ENCODE measurements around the gene PROK2. TPM values are rescaled to one million over a fixed set of nuclear protein-coding genes. Genes with fewer than 3 reads are reported as not detected.

The PROK2 gene
- total and polyA plus RNA-seq, 8 donors, result 0.58 to 5.7 (median 1.1) TPM; not detected in 5

DNA sequence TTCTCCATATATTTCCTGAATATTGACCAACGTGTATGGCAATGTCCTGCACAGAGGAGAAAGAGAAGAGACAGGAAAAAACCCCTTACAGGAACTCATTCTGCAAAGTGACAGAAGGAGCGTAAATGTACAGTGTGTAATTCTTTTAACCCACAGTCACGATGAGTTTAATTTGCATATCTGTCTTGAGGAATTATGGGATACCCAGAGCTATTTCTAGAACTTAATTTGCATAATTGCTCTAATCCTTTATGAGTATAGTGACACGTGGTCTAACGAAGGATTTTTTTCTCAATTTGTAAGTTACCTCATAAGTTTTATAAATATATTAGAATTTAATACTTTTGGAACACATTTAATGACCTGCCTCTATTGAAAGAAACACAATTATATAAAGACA is 21.5 kb downstream of the PROK2 start:
- Histone ChIP-seq H3K9me3 (no peaks in the 10 kb centered on the region), H3K36me3 (no peaks in the 10 kb centered on the region), H3K4me1 (no peaks in the 10 kb centered on the region), H3K27me3 (peaks cover 0 to 18% (median 0%) of the 10 kb centered on the region in 3 donors), H3K4me3 (no peak overlapping the region), H3K27ac (no peak overlapping the region)
- no peak for TF ChIP-seq POLR2AphosphoS5 (IDR thresholded peaks at IDR 0.05)
- no peak for TF ChIP-seq EP300 (IDR thresholded peaks at IDR 0.05)
- TF ChIP-seq, protein P1, sequence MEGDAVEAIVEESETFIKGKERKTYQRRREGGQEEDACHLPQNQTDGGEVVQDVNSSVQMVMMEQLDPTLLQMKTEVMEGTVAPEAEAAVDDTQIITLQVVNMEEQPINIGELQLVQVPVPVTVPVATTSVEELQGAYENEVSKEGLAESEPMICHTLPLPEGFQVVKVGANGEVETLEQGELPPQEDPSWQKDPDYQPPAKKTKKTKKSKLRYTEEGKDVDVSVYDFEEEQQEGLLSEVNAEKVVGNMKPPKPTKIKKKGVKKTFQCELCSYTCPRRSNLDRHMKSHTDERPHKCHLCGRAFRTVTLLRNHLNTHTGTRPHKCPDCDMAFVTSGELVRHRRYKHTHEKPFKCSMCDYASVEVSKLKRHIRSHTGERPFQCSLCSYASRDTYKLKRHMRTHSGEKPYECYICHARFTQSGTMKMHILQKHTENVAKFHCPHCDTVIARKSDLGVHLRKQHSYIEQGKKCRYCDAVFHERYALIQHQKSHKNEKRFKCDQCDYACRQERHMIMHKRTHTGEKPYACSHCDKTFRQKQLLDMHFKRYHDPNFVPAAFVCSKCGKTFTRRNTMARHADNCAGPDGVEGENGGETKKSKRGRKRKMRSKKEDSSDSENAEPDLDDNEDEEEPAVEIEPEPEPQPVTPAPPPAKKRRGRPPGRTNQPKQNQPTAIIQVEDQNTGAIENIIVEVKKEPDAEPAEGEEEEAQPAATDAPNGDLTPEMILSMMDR (IDR thresholded peaks at IDR 0.05), result no peak
- no peak for TF ChIP-seq POLR2A (IDR thresholded peaks at IDR 0.05)
- intact Hi-C loops (cut with DNase I; ENCODE audit: low total_unique reads), result no loop called here
- WGBS, 5 donors, result 51 to 71% (median 60%) methylated on average over 5 of the region's 5 CpGs
- no peak for DNase-seq

DNA sequence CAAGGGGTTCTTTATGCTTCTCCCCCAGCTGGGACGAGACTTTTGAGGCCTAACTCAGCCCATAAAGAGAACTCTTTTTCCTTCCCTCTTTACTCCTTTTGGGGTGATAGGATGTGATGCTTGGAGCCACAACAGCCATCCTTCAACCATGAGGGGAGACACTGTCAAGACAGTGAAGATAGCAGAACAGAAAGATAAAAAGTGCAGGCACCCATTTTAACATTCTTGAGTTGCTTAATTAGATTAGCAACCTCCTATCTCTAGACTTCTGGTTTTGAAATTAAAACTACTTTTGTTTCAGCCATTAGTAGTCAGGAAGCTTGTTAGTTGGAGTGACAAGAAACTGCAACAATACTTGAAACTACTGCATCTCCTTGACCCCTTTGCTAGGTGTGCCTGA is 24.8 kb downstream of the PROK2 start:
- intact Hi-C loops (cut with DNase I; ENCODE audit: low total_unique reads), result no loop called here
- WGBS, 5 donors, result 81 to 88% (median 85%) methylated on average over 1 of the region's 1 CpG
- no peak overlapping the region for H3K4me3 ChIP-seq

DNA sequence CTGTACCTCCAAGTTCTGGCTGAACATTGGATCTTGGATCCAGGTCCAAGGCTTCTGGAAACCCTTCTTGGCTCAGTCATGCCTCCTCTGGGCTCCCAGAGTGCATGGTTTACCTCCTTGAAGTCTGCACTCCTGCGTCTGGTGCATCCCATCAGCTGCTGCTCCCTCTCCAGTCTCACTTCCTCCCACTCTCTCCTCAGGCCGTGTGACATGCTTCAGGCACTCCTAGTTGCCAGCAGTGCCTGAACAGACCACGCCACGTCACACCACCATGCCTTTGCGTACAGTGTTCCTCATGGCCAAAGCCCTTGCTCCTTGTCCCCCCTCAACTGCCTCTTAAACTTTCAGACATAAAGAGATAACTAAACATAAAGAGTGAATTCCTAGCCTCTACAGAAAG is 25.5 kb downstream of the PROK2 start:
- Histone ChIP-seq H3K4me3 (no peak overlapping the region), H3K36me3 (no peaks in the 10 kb centered on the region), H3K9me3 (no peaks in the 10 kb centered on the region), H3K27me3 (peaks cover 0 to 32% (median 6%) of the 10 kb centered on the region in 3 donors), H3K4me1 (peaks cover 0 to 1% (median under 1%) of the 10 kb centered on the region in 4 donors), H3K27ac (no peak overlapping the region)
- no peak for TF ChIP-seq POLR2AphosphoS5 (IDR thresholded peaks at IDR 0.05)
- TF ChIP-seq EP300 (IDR thresholded peaks at IDR 0.05), result no peak
- TF ChIP-seq, protein P1 (IDR thresholded peaks at IDR 0.05), result no peak
- TF ChIP-seq POLR2A (IDR thresholded peaks at IDR 0.05), result no peak
- intact Hi-C loops (cut with DNase I; ENCODE audit: low total_unique reads), result no loop called here
- DNase-seq, result no peak
- WGBS, 5 donors, result 68 to 84% (median 79%) methylated on average over 5 of the region's 5 CpGs

More for the DNA sequence above, 24.8 kb downstream of the PROK2 start:
- TF ChIP-seq EP300 (IDR thresholded peaks at IDR 0.05) (no peak), POLR2AphosphoS5 (IDR thresholded peaks at IDR 0.05) (no peak), POLR2A (IDR thresholded peaks at IDR 0.05) (no peak)
- TF ChIP-seq, protein P1 (IDR thresholded peaks at IDR 0.05), result no peak
- Histone ChIP-seq H3K27ac (no peak overlapping the region), H3K36me3 (no peaks in the 10 kb centered on the region), H3K27me3 (peaks cover 0 to 25% (median 0%) of the 10 kb centered on the region in 3 donors), H3K4me1 (no peaks in the 10 kb centered on the region), H3K9me3 (no peaks in the 10 kb centered on the region)
- DNase-seq, result no peak

DNA sequence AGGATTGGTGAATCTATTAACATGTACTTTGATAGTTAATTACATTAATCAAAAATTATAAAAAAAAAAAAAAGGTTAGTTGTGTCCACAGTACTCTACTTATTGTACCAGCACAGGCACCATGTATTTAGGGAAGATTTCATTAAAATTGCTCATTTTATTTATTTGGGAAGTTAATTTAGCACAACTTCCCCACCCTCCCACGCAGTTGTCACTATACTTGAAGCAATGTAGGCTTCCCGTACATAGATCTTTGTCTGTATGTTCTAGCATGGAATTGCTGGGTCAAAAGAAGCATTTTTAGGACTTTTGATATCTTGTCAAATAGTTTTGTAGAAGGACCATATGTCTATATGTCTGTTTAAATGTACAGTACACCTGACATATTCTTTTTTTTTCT is 26.9 kb downstream of the PROK2 start:
- no peaks in the 10 kb centered on the region for H3K9me3 ChIP-seq
- H3K27ac ChIP-seq, result no peak overlapping the region
- TF ChIP-seq, protein P1 (IDR thresholded peaks at IDR 0.05), result no peak
- 85 to 95% (median 93%) methylated on average over 2 of the region's 2 CpGs for WGBS, 5 donors
- H3K4me1 ChIP-seq, result peaks cover 2 to 6% (median 4%) of the 10 kb centered on the region in 4 donors
- H3K36me3 ChIP-seq, result no peaks in the 10 kb centered on the region
- intact Hi-C loops (cut with DNase I; ENCODE audit: low total_unique reads), result no loop called here
- DNase-seq, result no peak
- H3K27me3 ChIP-seq, result peaks cover 0 to 38% (median 9%) of the 10 kb centered on the region in 3 donors
- H3K4me3 ChIP-seq, result no peak overlapping the region

Measured in stomach (tissue), 9 donors.